Measurements from ENCODE around the gene PDE4B. TPM values are rescaled to one million over a fixed set of nuclear protein-coding genes. Genes with fewer than 3 reads are reported as not detected.
"Not testable (repeated sequence)": the region's sequence is repeated elsewhere in the genome, so short reads cannot be mapped to it uniquely, and the experiment has no call there.

PDE4B gene
- total RNA-seq, 4 donors from 2014 or later = 3.7 to 16.6 (median 5.1) TPM

DNA sequence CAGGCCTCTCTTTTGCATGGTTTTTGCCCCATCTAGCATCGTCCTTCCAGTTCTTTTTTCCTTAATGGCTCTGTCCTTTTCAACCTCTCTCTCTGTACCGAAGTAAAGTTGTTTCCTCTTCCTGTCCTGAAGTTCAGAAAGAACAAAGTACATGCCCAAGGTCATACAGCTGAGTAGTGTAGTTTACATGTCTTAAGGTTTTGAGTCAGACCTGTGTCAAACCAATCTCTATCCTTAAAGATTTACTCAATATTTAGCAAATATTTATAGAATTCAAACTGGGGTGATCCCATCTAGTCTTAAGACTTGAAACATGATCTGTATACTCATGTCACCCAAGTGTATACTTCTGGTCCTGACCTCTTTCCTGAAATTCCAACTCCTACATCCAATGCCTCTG lies 622.6 kb downstream of the PDE4B start:
- DNase-seq (ENCODE audit: extremely low spot score) = no peak
- H3K36me3 ChIP-seq = no peaks in the 10 kb centered on the region

DNA sequence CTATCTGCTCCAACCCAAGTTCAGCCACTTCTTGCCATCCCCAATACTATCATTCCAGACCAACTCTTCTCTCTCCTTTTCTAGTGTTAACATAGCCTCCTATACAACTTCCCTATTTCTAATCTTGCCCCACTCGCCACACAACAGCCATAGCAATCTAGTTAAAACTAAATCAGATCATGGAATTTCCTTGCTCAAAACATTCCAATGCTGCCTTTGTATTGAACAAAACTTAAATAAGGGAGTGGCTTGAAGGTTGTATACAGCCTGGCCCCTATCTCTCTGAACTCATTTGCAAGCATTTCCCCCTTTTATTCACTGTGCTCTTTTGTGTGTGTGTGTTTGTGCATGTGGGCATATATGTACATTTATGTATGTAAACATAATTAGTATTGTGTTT lies 623.2 kb downstream of the PDE4B start:
- H3K36me3 ChIP-seq = no peaks in the 10 kb centered on the region
- intact Hi-C loops (cut with DNase I) = no loop called here
- H3K4me3 ChIP-seq = no peak overlapping the region
- 79% methylated on average over 1 of the region's 1 CpG for WGBS
- H3K27ac ChIP-seq (replicated peaks in 1 of 4) = no peak overlapping the region
- H3K9me3 ChIP-seq = peaks cover 0 to 21% (median 18%) of the 10 kb centered on the region in 4 donors
- no peak for DNase-seq (ENCODE audit: extremely low spot score)
- no peaks in the 10 kb centered on the region for H3K27me3 ChIP-seq
- no peak for TF ChIP-seq POLR2AphosphoS5 (IDR thresholded peaks at IDR 0.05)
- TF ChIP-seq, protein P1, sequence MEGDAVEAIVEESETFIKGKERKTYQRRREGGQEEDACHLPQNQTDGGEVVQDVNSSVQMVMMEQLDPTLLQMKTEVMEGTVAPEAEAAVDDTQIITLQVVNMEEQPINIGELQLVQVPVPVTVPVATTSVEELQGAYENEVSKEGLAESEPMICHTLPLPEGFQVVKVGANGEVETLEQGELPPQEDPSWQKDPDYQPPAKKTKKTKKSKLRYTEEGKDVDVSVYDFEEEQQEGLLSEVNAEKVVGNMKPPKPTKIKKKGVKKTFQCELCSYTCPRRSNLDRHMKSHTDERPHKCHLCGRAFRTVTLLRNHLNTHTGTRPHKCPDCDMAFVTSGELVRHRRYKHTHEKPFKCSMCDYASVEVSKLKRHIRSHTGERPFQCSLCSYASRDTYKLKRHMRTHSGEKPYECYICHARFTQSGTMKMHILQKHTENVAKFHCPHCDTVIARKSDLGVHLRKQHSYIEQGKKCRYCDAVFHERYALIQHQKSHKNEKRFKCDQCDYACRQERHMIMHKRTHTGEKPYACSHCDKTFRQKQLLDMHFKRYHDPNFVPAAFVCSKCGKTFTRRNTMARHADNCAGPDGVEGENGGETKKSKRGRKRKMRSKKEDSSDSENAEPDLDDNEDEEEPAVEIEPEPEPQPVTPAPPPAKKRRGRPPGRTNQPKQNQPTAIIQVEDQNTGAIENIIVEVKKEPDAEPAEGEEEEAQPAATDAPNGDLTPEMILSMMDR (IDR thresholded peaks at IDR 0.05) = no peak
- H3K4me1 ChIP-seq = peaks cover 0 to 11% (median 6%) of the 10 kb centered on the region in 4 donors

More for the DNA sequence above, 622.6 kb downstream of the PDE4B start:
- Histone ChIP-seq H3K4me1 (peaks cover 0 to 11% (median 6%) of the 10 kb centered on the region in 4 donors), H3K9me3 (peaks cover 0 to 21% (median 18%) of the 10 kb centered on the region in 4 donors), H3K27ac (replicated peaks in 1 of 4) (no peak overlapping the region), H3K4me3 (no peak overlapping the region), H3K27me3 (no peaks in the 10 kb centered on the region)
- TF ChIP-seq, protein P1 (IDR thresholded peaks at IDR 0.05) = no peak
- no peak for TF ChIP-seq POLR2A (IDR thresholded peaks at IDR 0.05; ENCODE audit: low read depth)
- intact Hi-C loops (cut with DNase I) = no loop called here
- 66% methylated on average over 2 of the region's 2 CpGs for WGBS

DNA sequence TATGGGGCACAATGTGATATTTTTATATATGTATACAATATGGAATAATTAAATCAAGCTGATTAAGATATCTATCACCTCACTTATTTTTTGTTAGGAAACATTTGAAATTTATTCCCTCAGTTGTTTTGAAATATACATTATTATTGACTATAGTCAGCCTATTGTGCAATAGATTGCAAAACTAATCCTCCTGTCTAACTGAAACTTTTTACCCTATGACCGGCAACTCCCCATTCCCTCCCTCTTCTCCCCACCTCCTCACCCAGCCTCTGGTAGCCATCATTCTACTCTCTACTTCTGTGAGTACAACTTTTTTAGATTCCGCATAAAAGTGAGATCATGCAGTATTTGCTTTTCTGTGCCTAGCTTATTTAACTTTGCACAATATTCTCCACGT lies 623.6 kb downstream of the PDE4B start:
- Histone ChIP-seq H3K27me3 (no peaks in the 10 kb centered on the region), H3K4me3 (no peak overlapping the region), H3K4me1 (peaks cover 0 to 11% (median 6%) of the 10 kb centered on the region in 4 donors), H3K9me3 (peaks cover 0 to 21% (median 18%) of the 10 kb centered on the region in 4 donors), H3K36me3 (no peaks in the 10 kb centered on the region), H3K27ac (replicated peaks in 1 of 4) (no peak overlapping the region)
- intact Hi-C loops (cut with DNase I) = no loop called here
- WGBS = 86% methylated on average over 3 of the region's 3 CpGs
- no peak for DNase-seq (ENCODE audit: extremely low spot score)
- TF ChIP-seq POLR2AphosphoS5 (IDR thresholded peaks at IDR 0.05) (no peak), EP300 (IDR thresholded peaks at IDR 0.05) (no peak)

DNA sequence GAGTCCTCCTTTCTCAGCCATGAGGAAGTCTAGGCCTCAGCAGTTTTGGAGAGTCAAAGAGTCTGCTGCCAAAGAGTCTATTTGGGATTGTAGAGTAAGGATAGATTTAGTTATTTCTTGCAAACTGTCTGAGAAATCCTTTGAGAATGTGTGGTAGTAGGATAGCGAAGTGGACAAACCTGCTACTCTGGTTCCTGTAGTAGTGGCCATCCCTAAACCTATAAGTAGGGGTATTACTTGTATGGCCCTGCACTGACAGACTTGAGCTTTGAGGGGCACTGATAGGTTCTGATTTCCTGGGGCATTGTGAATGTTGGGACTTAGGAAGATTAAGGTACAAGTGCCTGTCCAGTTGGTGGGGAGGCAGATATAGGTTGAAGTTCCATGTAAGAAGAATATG lies 625.3 kb downstream of the PDE4B start:
- peaks cover 0 to 21% (median 18%) of the 10 kb centered on the region in 4 donors for H3K9me3 ChIP-seq
- DNase-seq (ENCODE audit: extremely low spot score) = no peak
- WGBS = 100% methylated on average over 1 of the region's 1 CpG
- no peak for TF ChIP-seq POLR2A (IDR thresholded peaks at IDR 0.05; ENCODE audit: low read depth)
- no peak for TF ChIP-seq POLR2AphosphoS5 (IDR thresholded peaks at IDR 0.05)
- TF ChIP-seq, protein P1 (IDR thresholded peaks at IDR 0.05) = no peak
- no peak for TF ChIP-seq EP300 (IDR thresholded peaks at IDR 0.05)
- no peaks in the 10 kb centered on the region for H3K36me3 ChIP-seq
- intact Hi-C loops (cut with DNase I) = no loop called here
- no peaks in the 10 kb centered on the region for H3K27me3 ChIP-seq
- H3K4me1 ChIP-seq = peaks cover 0 to 11% (median 6%) of the 10 kb centered on the region in 4 donors
- no peak overlapping the region for H3K27ac ChIP-seq (replicated peaks in 1 of 4)
- no peak overlapping the region for H3K4me3 ChIP-seq

DNA sequence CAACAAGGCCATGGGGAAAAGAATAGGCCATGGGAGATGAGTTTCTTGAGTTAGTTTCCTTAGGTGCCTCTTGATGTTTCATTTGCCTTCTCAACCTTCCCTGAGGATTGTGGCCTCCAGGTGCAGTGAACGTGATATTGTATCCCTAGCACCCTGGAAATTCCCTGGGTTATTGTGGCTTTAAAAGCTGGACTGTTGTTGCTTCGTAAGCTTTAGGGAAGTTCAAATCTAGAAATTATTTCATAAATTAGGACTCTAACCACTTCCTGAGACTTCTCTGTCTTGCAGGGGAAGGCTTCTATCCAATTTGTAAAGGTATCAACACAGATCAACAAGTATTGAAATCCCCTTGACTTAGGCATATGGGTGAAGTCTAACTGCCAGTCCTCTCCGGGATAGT lies 627.5 kb downstream of the PDE4B start:
- H3K36me3 ChIP-seq; H3K27ac ChIP-seq (replicated peaks in 1 of 4); DNase-seq (ENCODE audit: extremely low spot score); H3K27me3 ChIP-seq; H3K4me1 ChIP-seq; intact Hi-C loops (cut with DNase I); H3K4me3 ChIP-seq: not testable (repeated sequence)
- peaks cover 0 to 21% (median 18%) of the 10 kb centered on the region in 4 donors for H3K9me3 ChIP-seq
- 77% methylated on average over 3 of the region's 3 CpGs for WGBS

DNA sequence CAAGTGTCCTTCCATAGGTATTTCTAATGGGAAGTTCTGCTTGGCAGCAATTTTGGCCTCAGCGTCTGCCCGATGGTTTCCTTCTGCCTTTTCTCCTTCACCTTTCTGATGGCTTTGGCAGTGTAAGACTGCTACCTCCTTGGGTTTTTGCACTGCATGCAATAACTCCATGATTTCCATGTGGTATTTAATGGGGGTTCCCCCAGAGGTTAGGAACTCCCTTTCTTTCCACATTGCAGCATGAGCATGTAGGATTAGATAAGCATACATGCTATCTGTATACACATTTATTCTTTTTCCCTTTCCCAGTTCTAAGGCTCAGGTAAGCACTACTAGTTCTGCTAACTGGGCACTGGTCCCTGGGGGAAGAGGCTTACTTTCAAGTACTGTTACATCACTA lies 628.2 kb downstream of the PDE4B start:
- H3K4me3 ChIP-seq; H3K4me1 ChIP-seq; H3K36me3 ChIP-seq; intact Hi-C loops (cut with DNase I); DNase-seq (ENCODE audit: extremely low spot score); H3K27me3 ChIP-seq; H3K27ac ChIP-seq (replicated peaks in 1 of 4): not testable (repeated sequence)
- H3K9me3 ChIP-seq = peaks cover 0 to 21% (median 17%) of the 10 kb centered on the region in 4 donors
- 96% methylated on average over 2 of the region's 2 CpGs for WGBS

All from esophagus muscularis mucosa (tissue), 4 donors.